Central memory CD4-positive, alpha-beta T cell (primary cell): Measurements from ENCODE around the gene NLGN1.

ENCODE experiments used
- DNase-seq: peaks from one replicate; pipeline ENCODE4 v3.0.0; 2022

The NLGN1 gene

DNA sequence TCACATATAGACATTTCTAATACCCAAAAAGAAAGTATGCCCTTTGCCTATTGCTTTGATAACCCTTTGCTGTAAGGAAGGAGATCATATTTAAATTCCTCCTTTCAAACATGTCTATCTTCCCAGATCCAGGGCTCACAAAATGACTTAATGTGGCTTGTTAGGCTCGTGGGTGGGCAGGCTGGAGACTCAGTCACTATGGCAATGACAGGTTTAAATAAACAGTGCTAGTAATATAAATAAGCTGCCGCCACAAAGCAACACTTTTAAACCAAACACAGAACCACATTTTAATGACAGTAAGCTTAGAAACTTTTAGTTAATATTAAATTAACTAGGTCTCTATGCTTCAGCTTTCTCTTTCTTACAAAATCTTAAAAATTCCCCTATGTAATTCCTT is 845.6 kb downstream of the NLGN1 start:
- no peak for DNase-seq

DNA sequence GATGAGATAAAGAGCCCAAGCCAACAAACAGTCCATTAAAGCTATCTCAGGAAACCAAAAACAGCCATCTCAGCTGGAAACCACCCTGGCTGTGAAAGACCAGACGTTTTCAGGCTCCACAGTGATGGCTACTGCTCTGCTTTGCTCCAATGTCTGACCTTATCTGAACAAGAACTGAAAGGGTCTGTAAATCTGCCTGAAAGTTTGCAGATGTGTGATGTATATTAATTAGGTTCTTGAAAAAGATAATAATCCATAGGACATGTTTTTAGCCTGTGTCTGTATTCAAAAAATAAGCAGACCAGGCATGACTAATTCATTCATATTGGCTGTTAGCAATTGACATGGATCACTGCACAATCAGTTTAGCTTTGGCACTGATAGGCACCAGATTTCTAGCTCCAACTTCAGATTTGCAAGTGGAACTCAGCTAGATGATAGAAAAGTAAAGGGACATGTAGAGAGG is 850.2 kb downstream of the NLGN1 start:
- DNase-seq: no peak

DNA sequence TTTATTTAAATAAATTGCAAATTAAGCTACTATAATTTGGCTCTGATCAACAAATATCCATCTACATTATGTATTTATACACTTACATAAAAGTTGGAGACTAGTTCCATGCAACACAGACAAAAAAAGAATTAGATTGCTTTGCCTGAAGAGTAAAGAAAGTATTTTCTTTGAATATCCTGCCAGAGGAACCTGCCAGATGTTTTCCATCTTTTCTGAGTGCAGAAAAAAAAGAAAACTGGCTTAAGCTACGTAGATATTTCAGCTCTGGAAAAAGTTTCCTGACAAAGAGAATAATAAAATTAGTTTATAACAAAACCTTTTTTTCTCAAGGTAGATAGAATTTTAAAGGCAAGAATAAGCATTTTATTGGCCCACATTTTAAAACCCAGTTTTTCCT is 854.1 kb downstream of the NLGN1 start:
- no peak for DNase-seq

DNA sequence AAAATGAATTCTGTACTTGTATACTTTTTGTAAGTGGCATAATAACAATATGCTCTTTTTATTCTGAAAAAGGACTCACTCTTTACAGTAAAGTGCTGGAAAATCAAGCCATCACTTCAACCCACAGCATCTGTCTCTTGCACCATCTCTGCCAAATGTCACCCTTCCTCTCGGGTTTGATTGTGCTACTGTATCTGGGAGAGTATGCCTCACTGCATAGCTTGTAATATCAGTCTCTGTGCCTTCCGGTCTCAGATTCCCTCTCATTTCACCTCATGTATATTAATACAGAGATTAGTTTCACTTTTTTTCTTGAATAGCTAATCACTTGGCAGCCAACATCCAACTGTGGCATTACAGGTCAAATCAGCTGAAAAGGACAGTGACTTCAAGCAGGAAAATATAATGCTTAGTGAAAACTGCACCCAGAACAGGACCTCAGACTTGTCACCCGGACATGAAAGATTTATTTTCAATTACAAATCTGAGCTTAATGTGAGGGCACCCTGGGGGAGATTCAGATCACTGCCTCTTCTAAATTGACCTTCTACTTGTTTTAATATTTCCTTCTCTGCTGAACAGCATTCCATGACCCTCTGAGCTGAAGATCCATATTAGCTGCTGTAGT is 855.8 kb downstream of the NLGN1 start:
- no peak for DNase-seq

DNA sequence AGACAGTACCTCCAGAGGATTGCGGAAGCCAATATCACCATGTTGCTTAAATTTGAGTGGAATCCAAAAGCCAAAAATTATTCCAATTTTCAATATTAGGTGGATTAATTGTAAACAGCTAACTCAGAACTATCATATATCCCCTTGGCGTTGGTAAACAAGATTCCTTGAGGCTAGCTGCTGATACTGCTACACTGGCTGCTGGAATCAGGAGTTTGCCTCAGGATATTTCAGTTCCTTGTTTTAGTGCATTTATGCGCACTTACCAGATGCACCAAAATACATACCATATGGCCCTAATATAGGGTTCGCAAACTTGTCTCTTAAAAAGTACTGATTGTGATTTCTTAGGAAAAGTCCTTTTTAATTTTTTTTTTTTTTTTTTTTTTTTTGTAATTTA is 856.4 kb downstream of the NLGN1 start:
- DNase-seq: no peak

DNA sequence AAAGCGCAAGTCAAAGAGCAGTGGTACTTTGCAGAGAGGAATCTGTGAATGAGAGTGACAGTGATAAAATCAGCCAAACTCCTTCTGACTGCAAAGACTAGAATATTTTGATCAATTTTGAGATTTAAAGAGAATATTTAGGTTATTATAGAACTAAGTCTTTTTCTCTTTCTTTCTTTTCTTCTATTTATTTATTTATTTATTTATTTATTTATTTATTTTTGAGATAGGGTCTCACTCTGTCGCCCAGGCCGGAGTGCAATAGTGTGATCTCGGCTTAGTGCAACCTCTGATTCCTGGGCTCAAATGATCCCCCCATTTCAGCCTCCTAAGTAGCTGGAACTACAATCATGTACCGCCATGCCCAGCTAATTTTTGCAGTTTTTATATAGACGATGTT is 857.9 kb downstream of the NLGN1 start:
- DNase-seq: no peak

DNA sequence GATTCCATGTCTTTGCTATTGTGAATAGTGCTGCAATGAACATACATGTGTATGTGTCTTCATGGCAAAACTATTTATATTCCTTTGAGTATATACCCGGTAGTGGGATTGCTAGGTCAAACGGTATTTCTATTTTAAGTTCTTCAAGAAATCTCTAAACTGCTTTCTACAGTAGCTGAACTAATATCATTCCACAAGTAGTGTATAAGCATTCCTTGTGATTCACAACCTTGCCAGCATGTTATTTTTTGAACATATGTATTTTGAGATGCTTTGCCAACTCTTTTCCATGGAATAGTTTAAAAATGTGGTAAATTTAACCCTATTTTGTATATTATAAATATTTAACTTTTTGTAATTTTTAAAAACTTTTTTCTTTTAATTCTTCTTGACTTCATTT is 868.9 kb downstream of the NLGN1 start:
- DNase-seq: no peak

DNA sequence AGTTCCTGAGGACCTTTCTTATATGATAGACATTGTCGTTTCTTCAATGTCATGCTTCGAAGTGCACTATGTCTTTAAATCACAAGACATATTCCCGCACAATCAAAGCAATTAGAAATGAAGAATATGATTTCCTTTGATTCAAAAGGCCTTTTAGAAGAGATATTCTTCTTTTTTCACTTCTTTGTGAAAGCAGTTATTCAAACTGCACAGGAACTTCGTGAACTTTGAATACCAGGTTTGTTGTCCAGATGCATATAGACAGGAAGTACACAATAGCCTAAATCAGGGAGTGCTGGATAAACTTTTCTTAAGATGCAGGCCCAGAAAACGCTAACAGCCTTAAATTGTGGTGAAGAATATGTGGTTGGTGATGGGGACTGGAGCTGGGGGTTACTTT is 870.5 kb downstream of the NLGN1 start:
- DNase-seq: no peak

DNA sequence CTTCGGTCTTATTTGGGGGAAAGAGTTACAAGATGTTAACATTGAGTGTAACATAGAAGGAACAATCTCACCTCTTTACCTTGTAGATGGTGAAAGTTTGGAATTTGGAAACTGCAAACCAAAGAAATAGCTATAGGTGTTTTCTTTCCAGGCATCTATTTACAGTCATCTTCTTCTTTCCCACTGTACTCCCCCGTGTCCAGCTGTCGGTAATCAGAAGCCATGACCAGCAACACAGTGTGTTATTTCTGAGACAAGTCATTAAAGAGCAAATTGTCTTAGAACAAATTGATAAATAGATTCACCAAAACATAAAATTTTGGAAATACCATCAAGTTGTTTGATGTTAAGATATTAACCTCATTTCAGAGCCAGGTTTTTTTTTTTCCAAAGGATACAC is 871.0 kb downstream of the NLGN1 start:
- DNase-seq: no peak

DNA sequence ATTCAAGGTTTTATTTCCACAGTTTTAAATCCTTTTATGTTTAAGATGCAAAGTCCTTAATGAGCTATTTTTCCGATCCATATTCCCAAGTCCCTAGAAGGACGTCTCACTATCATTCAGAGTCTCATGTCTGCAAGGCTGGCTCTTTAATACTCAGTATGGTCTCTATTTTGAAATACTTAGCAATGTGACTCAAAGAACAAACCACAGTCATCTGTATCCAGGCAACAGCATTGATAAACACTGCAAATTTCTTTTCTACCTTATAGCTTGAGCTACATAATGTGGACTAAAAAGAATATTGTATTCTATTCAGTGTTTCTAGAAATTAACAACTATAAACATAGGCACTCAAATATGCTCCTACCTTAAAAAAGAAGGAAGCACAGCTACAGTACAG is 873.3 kb downstream of the NLGN1 start:
- no peak for DNase-seq

DNA sequence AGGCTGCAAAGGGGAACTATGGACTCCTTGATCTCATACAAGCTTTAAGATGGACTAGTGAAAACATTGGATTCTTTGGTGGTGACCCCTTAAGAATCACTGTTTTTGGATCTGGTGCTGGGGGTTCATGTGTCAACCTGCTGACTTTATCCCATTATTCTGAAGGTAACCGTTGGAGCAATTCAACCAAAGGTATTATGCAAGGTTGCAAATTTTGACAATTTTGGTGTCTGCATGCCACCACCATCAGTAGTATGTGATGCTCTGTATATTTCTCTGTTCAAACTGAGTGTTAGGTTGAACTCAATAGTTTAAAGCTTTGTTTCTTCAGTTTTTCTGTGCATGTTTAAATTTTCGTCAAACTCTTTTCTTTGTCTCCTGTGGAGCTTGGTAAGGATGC is 877.8 kb downstream of the NLGN1 start:
- no peak for DNase-seq

DNA sequence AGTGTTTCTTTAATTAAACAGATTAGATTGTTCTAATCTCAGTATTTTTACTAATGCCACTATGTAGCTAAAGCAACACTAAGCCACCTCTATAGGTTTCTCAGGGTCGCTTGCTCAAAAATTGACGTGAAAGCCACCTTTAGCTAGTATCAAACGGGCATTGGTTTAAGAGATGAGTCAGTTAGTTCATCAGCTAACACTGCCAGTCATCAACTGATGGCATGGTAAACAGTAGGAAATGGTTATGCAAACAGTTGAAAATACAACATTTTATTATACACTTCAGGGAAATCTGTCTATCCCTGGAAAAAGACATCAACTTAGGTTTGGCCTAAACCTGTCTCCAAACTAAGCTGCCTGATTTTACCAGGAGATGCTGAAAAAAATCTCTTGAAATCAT is 879.3 kb downstream of the NLGN1 start:
- DNase-seq: no peak

DNA sequence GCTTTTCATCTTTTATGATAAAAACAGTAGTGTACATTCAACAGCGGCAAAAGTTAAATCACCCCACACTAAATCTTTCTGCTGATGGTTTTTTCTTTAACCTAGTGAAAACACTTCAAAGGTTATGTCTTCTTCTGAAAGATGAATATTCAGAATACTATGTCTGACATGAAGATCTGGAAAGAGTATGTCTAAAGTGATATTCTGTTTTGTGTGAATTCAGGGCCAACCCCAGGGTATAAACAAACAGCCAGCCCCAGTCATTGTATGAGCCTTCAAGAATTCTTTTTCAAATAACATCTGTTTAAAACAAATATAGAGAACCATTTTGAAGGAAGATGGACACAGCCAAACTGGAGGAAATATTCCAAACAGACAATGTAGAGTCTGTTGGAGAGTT is 880.5 kb downstream of the NLGN1 start:
- no peak for DNase-seq

DNA sequence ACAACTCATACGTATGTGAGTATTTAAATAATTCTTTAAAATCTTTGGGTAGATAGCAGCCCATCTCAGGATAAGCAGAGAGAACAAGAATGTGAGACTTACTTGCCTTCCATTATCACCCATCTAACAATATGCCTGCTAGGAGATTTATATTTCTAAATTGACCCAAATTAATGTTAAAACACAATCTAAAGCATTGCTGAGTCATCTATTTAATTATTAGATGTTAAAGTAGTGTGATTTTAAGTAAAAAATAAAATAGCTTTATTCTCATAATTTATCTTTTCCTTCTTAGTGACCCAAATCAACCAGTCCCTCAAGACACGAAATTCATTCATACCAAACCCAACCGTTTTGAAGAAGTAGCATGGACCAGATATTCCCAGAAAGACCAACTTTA is 882.6 kb downstream of the NLGN1 start:
- DNase-seq: no peak

DNA sequence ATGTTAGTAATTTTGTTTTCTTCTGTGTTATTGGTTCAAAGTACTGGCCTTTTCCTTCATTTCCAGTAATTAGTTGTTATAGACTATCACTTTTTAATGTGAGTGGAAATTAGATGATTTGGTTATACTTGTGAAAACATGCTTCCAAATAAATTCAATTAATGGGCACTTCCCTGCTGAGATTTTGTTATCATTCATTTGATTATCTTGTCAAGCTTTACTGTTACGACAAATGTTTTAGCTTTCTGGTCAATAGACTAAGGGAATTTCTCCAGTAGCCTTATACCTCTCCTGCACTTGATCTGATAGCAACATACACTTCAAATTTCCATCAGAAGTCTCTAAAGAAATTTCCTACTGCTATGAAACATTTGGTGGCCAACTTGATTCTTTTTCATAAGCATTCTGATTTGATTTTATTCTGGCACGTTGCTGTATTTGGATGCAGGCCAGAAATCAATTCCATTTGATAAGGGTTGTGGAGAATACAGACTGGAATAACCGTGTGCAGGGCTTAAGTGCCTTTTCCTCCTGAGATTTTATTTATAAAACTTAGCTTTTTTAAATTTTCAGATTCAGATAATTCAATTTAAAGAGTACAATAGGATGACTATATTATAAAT is 887.8 kb downstream of the NLGN1 start:
- DNase-seq: no peak

DNA sequence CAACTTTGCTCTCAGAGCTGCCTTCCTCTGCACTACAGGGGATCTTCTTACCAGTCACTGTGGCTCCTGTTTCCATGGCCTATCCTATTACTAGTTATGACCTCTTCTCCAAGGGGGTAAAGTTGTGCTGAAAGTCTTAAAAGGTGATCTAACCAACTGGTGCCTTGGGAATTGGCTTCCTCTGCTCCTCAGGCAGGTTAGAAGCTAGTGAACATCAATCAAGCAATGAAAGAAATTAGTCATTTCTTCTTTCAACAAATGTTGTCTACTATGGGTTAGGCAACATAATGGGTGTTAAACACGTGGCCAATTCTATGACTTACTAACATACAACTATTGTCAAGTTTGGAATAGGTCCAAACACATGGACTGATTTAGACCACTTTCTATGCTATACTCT is 890.2 kb downstream of the NLGN1 start:
- no peak for DNase-seq

DNA sequence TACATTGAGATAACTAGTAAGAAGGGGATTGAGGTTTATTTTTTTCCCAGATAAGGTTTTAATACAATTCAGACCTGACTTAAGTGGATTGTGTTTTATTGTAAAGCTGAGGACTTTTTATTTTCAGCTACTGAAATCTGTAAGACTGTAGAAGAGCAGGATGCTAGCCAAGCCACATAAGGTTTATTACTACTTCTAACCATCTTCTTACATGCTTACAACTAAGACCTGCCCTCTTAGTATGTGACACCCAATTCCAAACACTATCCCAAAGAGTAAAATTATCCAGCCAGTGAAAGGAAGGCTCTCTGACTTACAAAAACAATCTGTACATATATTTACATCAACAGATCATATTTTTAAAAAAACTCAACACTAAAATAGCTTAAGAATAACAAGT is 897.1 kb downstream of the NLGN1 start:
- DNase-seq: no peak

DNA sequence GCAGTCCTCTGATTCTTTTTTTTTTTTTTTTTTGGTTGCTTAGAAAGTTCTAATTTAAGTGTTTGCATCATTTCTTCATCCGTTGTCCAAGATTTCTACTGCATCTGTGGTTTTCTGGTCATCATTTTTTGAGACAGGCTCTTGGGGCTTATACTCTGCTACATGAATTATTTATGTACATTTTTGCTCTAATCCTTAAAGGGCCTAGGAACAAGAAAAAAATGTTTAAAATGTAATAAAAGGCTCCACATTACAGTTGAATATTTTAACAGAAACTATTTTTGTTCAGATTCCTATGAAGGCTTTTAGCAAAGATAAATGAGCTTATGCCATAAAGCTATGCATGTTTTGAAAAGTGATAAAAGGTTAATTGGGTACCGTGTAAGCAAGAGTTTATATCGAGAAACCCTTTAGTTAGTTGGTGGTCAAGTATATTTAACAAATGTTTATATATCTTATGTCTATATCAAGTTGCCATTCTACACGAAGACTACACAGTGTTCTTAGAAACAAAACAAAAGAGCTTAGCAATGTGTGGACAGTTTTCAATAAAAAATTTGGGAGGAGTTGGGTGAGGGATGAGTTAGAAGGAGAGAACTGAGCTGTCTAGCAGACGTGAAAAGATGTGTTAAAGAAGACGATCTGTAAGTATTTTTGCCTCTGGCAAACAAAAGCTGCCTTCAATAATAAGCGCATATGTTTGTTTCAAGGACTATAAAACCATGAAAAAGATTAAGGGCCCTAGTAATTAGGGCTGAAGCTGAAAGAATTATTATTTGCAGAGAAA is 898.0 kb downstream of the NLGN1 start:
- DNase-seq: no peak

DNA sequence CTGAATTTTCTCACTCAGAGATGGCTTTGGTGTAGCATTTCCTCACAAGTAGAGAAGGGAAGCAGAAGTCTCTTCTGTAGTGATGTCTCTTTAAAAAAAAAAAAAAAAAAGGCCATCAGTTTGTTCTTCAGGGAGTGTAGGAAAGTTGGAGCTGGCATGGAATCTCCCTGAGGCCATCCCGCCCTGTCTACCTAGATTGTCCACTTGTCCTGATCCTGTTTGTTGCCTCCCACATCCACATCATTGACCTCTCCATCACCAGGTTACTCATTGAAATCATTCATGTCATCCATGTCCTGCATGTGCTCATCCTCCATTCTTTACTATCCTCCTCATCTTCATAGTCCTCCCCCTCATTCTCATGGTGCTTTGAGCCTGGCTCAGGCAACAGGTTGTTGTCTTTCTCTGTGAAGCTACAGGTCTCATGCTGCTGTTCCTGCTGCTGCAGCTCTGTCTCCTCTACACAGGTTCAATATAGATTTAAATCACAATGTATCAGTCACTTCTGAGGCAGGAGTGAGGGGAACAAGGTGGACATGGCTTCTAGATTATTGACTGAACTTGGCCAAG is 905.3 kb downstream of the NLGN1 start:
- DNase-seq: no peak

DNA sequence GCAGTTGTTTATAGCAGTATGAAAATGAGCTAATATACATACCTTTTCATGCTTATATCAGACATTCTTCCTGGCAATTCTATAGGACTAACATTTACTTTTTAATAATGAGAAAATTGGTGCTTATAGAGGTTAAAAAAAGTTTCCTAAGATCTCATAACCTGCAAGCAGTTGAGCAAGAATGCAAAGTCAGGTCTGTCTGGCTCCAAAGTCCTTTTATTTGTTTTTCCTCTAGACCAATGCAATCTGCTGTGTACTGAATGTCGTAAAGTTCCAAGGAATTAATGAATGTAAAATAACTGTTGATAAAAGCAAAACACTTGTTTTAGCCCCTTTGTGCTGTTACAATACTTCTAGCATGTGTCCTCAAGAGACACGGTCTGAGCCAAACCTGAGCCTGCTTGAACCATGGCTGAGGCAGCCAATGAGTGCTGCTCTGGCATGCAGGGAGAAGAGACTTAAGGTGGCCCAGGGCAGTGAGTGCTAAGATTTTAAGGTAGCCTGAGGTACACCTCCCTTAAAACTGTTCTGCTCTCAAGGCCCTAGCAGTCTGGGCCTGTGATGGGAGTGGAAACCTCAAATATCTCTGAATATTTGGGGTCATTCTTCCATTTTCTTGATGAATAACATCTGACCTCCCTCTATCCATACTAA is 906.5 kb downstream of the NLGN1 start:
- no peak for DNase-seq

DNA sequence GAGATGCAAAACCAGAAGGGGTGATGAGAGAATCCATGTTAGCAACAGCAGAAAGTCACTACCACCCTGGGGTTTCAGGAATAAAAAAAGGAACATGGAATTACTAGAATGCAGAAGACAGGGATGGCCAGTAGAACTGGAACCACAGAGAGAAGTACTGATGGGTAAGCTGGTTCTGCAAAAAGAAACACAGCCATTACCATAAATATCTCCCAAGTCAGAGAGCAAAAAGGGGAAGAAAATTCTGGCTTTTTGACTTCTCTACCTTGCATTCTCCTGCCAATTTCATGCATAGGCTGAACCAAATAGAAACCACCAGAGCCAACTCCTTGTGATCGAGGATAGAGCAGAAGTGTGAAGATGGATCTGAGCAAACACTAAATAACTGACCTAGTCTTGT is 911.2 kb downstream of the NLGN1 start:
- no peak for DNase-seq

DNA sequence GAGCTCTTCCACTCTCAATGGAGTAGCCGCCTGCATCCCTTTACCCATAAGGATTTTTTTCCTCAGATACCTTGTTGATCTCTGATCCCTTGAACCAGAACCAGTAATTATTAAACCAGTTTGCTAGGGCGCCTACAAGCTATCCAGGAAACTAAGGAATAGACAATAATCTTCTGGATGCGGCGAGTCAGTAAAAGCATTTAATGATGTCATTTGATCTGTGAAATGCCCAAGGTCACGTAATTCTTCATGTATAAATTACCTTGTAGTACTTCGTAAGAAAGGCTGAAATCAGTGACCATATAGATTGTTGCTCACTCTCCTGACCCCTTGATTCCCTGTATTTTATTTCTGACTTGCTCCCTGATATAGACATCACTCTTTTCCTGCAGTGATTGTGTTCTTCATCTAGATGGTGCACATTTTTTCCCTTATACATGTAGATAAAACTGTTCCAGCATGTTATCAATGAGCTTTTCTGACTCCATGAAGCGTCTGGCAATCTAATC is 913.0 kb downstream of the NLGN1 start:
- DNase-seq: no peak

DNA sequence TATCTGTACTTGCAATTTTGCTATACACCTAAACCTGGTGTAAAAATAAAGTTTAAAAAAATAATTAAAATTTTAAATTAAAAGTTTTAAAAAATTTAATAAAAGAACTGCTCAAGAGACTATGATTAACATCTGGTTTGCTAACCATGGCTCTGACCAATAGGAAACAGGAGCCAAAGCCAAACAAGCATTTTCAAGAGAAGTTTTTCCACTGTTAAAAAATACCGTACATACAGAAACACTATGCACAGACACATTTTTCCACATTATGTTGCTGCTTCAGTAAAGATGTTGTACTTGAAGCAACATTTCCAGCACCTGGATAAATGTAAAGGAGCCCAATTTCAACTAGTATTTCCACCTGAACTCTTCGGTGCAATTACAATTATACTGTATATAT is 917.7 kb downstream of the NLGN1 start:
- DNase-seq: no peak
